Immature natural killer cell (primary cell): ENCODE results near the gene RPS16. TPM values are rescaled to one million over a fixed set of nuclear protein-coding genes. Genes with fewer than 3 reads are reported as not detected.

Source experiments
- DNase-seq, 3 donors: peaks; one replicate each; pipeline ENCODE4 v3.0.0; 2022; ENCODE audit warnings: mixed read lengths in 1 of 3
- H3K27ac Mint-ChIP-seq, 6 donors: one replicate each; pipeline ENCODE4 v1.8.0; 2020; ENCODE audit warnings: mixed read lengths in 6 of 6, mild to moderate bottlenecking in 5 of 6, inconsistent platforms in 4 of 6, moderate library complexity in 3 of 6
- H3K27me3 Mint-ChIP-seq, 3 donors: one replicate each; pipeline ENCODE4 v1.8.0; 2020 to 2021; ENCODE audit warnings: low read depth in 3 of 3, mild to moderate bottlenecking in 3 of 3, mixed read lengths in 3 of 3, moderate library complexity in 3 of 3, inconsistent platforms in 1 of 3
- H3K36me3 Mint-ChIP-seq, 3 donors: one replicate each; pipeline ENCODE4 v1.8.0; 2020; ENCODE audit warnings: mixed read lengths in 3 of 3, inconsistent platforms in 2 of 3, mild to moderate bottlenecking in 2 of 3
- H3K4me1 Mint-ChIP-seq, 2 donors: one replicate each; pipeline ENCODE4 v1.8.0; 2020; ENCODE audit warnings: inconsistent platforms in 2 of 2, mild to moderate bottlenecking in 2 of 2, mixed read lengths in 2 of 2, moderate library complexity in 1 of 2
- H3K4me3 Mint-ChIP-seq, 5 donors: one replicate each; pipeline ENCODE4 v1.8.0; 2020; ENCODE audit warnings: mild to moderate bottlenecking in 5 of 5, mixed read lengths in 5 of 5, inconsistent platforms in 3 of 5, moderate library complexity in 3 of 5
- H3K9me3 Mint-ChIP-seq, 6 donors: one replicate each; pipeline ENCODE4 v1.8.0; 2020; ENCODE audit warnings: mild to moderate bottlenecking in 6 of 6, mixed read lengths in 6 of 6, inconsistent platforms in 4 of 6, moderate library complexity in 3 of 6
- polyA plus RNA-seq, 3 donors: library from polyadenylated mRNA; unstranded; fragments of 300-500 nt; fragmentation: Illumina TruSeq; gene quantifications; one replicate each; pipeline ENCODE4 v1.2.3, GENCODE V29; 2021

RPS16 gene
- polyA plus RNA-seq, 3 donors from 2014 or later: 733 to 1,627 (median 903) TPM

DNA sequence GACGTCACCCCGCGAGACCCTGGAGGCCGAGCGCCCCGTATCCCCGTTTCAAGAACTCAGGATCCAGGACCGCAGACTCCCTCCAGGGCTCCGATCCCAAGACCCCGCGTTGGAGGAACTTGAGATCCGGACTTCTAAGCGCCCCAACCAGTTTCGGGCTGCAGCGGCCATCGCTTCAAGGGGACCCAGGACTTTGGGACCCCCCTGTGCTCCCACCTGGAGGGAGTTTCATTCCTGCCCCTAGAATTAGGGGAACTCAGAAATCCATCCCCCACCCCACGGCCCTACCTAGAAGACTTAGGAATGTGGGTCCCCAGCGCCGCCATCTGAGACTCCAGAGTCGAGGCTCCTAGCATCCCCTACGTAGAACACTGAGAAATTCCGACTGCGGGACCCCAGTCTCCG lies 22.9 kb downstream of the RPS16 start:
- H3K36me3 Mint-ChIP-seq: peaks cover 12% of the 10 kb centered on the region in 3 donors
- no peak for DNase-seq
- H3K4me1 Mint-ChIP-seq: peaks cover 45 to 53% of the 10 kb centered on the region in 2 donors
- peak overlapping the region; percentile 68 to 98 (median 86) for H3K4me3 Mint-ChIP-seq
- H3K9me3 Mint-ChIP-seq: peaks cover 0 to 17% (median 0%) of the 10 kb centered on the region in 6 donors
- H3K27me3 Mint-ChIP-seq: peaks cover 47 to 59% (median 50%) of the 10 kb centered on the region in 3 donors
- H3K27ac Mint-ChIP-seq: peak overlapping the region in 5 of 6 donors; percentile 40 to 99 (median 75)

DNA sequence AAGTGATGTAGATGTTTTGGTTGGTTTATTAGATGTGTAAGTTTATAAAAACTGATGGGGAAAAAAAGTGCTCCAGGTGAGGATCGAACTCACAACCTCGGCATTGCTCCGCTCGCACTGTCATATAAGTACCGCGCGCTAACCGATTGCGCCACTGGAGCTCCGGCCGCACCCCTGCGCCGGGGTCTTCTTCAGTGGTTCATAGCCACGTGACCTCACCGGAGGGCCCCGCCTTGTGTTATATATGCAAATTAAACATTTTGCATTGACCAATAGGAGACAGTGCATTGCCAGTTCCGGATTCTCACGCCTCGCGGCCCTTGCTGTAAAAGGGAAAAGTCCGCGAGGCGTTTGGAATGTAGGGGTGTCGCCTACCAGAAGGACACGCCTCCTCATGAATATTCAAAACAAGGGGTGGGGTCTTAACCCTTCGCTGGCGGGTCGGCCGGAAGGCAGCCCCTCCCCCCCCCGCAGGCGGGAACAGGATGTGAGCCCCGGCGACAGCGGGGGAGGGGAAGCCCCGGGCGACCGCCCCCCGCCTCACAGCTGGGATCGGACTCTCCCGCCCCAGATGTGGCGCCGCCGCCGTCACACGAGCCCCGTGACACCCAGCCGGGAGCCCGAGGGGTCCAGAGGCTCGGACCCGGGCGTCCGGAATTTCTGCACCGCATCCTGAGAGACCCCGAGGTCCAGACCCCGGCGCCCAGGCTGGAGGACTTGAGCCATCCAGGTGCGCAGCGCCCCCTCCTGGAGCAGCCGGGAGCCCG lies 23.5 kb downstream of the RPS16 start, which contains the start of gene PLEKHG2:
TSS of gene PLEKHG2 (plus strand) at position 570 of the 767 bp plus-strand sequence. CDS start 1,418 bp downstream, outside the sequence.
- Mint-ChIP-seq H3K4me1 (peaks cover 46 to 53% of the 10 kb centered on the region in 2 donors), H3K4me3 (peak within 1 kb of the TSS; percentile 83 to 98 (median 89)), H3K27me3 (peaks cover 53 to 65% (median 55%) of the 10 kb centered on the region in 3 donors), H3K27ac (peak within 1 kb of the TSS; percentile 94 to 99 (median 97)), H3K9me3 (peaks cover 0 to 19% (median 0%) of the 10 kb centered on the region in 6 donors), H3K36me3 (peaks cover 13 to 15% (median 14%) of the 10 kb centered on the region in 3 donors)
- DNase-seq: peak; percentile 98 to 99 (median 99)

DNA sequence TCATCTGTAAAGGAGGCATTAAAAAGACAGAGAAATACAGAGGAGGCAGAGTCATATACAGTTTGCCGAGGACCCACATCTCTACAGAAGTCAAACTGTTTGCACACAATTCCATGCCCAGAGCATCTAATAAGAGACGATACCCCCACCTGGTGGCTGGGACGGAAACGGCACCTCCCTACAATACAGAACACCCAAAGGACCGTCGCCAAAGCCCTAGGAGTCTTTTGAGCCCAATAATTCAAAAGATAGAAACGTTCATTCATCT lies 24.0 kb downstream of the RPS16 start:
- peaks cover 0 to 19% (median 0%) of the 10 kb centered on the region in 6 donors for H3K9me3 Mint-ChIP-seq
- DNase-seq: peak; percentile 92 to 94 (median 93)
- H3K4me1 Mint-ChIP-seq: peaks cover 50 to 53% of the 10 kb centered on the region in 2 donors
- peaks cover 58 to 70% (median 61%) of the 10 kb centered on the region in 3 donors for H3K27me3 Mint-ChIP-seq
- H3K4me3 Mint-ChIP-seq: peak overlapping the region; percentile 76 to 98 (median 89)
- H3K36me3 Mint-ChIP-seq: peaks cover 14 to 20% (median 16%) of the 10 kb centered on the region in 3 donors
- H3K27ac Mint-ChIP-seq: peak overlapping the region; percentile 94 to 99 (median 97)

GRCh38 chr19:39411081-39411831 lies 24.5 kb downstream of the RPS16 start:
- Mint-ChIP-seq H3K9me3 (peaks cover 0 to 19% (median 0%) of the 10 kb centered on the region in 6 donors), H3K4me3 (peak overlapping the region; percentile 76 to 98 (median 89)), H3K4me1 (peaks cover 51 to 56% of the 10 kb centered on the region in 2 donors), H3K27me3 (peaks cover 61 to 74% (median 65%) of the 10 kb centered on the region in 3 donors), H3K27ac (peak overlapping the region; percentile 94 to 99 (median 97)), H3K36me3 (peaks cover 14 to 20% (median 16%) of the 10 kb centered on the region in 3 donors)
- DNase-seq: peak in 1 of 3 donors; percentile 60

DNA sequence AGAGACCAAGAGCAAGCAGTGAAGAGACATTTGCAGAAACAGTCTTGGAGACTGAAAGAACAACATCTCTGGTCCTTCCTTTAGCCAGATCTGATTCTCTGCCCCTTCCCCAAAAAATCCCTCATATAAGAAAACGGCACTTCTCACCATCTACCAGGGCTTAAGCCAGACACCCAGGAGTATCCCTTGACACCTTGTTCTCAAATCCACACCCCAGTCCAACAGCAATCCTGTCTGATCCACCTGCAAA lies 25.0 kb downstream of the RPS16 start:
- peaks cover 63 to 79% (median 69%) of the 10 kb centered on the region in 3 donors for H3K27me3 Mint-ChIP-seq

DNA sequence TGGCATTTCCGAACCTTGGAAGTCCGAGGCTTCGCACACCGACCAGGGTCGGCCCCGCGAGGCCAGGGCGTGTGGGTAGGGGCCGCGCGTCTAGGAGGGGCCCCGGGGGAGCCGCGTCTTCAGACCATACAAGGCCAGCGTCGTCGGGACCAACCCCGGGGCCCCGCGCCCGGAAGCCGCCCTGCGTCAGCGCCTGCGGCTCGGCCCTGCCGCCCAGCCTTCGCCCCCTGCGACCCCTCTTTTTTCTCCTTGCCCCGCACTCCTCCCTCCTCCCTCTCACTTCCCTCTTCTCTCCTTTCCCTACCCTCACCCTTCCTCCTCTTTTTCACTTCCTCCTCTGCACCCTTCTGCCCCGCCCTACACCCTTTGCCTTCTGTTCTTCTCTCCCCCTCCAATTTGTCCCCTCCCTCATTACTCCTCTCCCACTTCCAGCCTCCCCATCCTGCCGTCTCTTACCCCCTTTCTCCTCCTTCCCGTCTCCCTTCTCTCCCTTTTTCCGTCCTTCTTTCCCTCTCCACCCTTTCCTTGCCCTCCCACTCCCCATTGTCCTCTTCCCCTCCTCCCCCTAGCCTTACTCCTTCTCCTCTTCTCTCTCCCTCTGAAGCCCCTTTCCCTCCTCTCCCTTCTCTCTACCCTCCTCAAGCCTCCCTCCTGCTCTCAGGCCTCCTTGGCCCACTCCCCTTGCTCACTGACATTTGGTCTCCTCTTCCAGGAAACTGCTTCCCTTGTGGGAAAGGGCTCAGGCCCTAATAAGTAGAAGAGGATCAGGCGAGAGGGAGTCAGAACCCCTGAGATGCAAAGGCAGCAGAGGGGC lies 25.5 kb downstream of the RPS16 start:
- peaks cover 14 to 20% (median 16%) of the 10 kb centered on the region in 3 donors for H3K36me3 Mint-ChIP-seq
- peaks cover 59 to 65% of the 10 kb centered on the region in 2 donors for H3K4me1 Mint-ChIP-seq
- peak overlapping the region; percentile 94 to 99 (median 97) for H3K27ac Mint-ChIP-seq
- DNase-seq: peak; percentile 41 to 52 (median 47)
- peaks cover 0 to 19% (median 0%) of the 10 kb centered on the region in 6 donors for H3K9me3 Mint-ChIP-seq
- peak overlapping the region; percentile 76 to 98 (median 89) for H3K4me3 Mint-ChIP-seq
- peaks cover 65 to 82% (median 73%) of the 10 kb centered on the region in 3 donors for H3K27me3 Mint-ChIP-seq

More for the DNA sequence above, 25.0 kb downstream of the RPS16 start:
- H3K27ac Mint-ChIP-seq: peak overlapping the region; percentile 94 to 99 (median 97)
- H3K4me1 Mint-ChIP-seq: peaks cover 56 to 61% of the 10 kb centered on the region in 2 donors
- DNase-seq: no peak
- H3K36me3 Mint-ChIP-seq: peaks cover 14 to 20% (median 16%) of the 10 kb centered on the region in 3 donors
- H3K4me3 Mint-ChIP-seq: peak overlapping the region; percentile 76 to 98 (median 89)
- H3K9me3 Mint-ChIP-seq: peaks cover 0 to 19% (median 0%) of the 10 kb centered on the region in 6 donors

GRCh38 chr19:39409208-39410016 lies 26.3 kb downstream of the RPS16 start:
- Mint-ChIP-seq H3K27ac (peak overlapping the region; percentile 95 to 100 (median 98)), H3K36me3 (peaks cover 14 to 20% (median 16%) of the 10 kb centered on the region in 3 donors), H3K4me1 (peaks cover 60 to 61% of the 10 kb centered on the region in 2 donors), H3K4me3 (peak overlapping the region; percentile 86 to 98 (median 91)), H3K27me3 (peaks cover 69 to 80% (median 71%) of the 10 kb centered on the region in 3 donors), H3K9me3 (peaks cover 0 to 19% (median 0%) of the 10 kb centered on the region in 6 donors)
- DNase-seq: peak; percentile 88 to 91 (median 89)

GRCh38 chr19:39408392-39409207 lies 27.1 kb downstream of the RPS16 start:
- H3K27me3 Mint-ChIP-seq: peaks cover 72 to 82% (median 76%) of the 10 kb centered on the region in 3 donors
- peaks cover 0 to 19% (median 0%) of the 10 kb centered on the region in 6 donors for H3K9me3 Mint-ChIP-seq
- peak; percentile 63 to 66 (median 64) for DNase-seq
- peak overlapping the region; percentile 95 to 100 (median 98) for H3K27ac Mint-ChIP-seq
- peaks cover 14 to 20% (median 16%) of the 10 kb centered on the region in 3 donors for H3K36me3 Mint-ChIP-seq
- peak overlapping the region; percentile 84 to 98 (median 89) for H3K4me3 Mint-ChIP-seq
- peaks cover 58 to 59% of the 10 kb centered on the region in 2 donors for H3K4me1 Mint-ChIP-seq

- H3K4me3 Mint-ChIP-seq: peak overlapping the region; percentile 84 to 98 (median 89)
- peaks cover 0 to 19% (median 0%) of the 10 kb centered on the region in 6 donors for H3K9me3 Mint-ChIP-seq
- H3K27me3 Mint-ChIP-seq: peaks cover 75 to 85% (median 82%) of the 10 kb centered on the region in 3 donors
- H3K36me3 Mint-ChIP-seq: peaks cover 14 to 20% (median 16%) of the 10 kb centered on the region in 3 donors
- peak overlapping the region; percentile 95 to 100 (median 98) for H3K27ac Mint-ChIP-seq
- H3K4me1 Mint-ChIP-seq: peaks cover 59 to 62% of the 10 kb centered on the region in 2 donors
- DNase-seq: peak in 2 of 3 donors; percentile 70 to 77
These were observed 27.9 kb downstream of the RPS16 start for GRCh38 chr19:39407660-39408391.

GRCh38 chr19:39407410-39407659 lies 28.4 kb downstream of the RPS16 start:
- peaks cover 80 to 87% (median 86%) of the 10 kb centered on the region in 3 donors for H3K27me3 Mint-ChIP-seq
- peaks cover 14 to 20% (median 16%) of the 10 kb centered on the region in 3 donors for H3K36me3 Mint-ChIP-seq
- no peak for DNase-seq
- peak overlapping the region; percentile 95 to 100 (median 98) for H3K27ac Mint-ChIP-seq
- H3K4me1 Mint-ChIP-seq: peaks cover 64 to 66% of the 10 kb centered on the region in 2 donors
- peak overlapping the region; percentile 84 to 98 (median 89) for H3K4me3 Mint-ChIP-seq
- peaks cover 0 to 19% (median 0%) of the 10 kb centered on the region in 6 donors for H3K9me3 Mint-ChIP-seq
